Measurements from ENCODE around the gene ADAMTS4. TPM values are rescaled to one million over a fixed set of nuclear protein-coding genes. Genes with fewer than 3 reads are reported as not detected.
A peak's percentile ranks its signal among the peaks of the same experiment; 100 is the strongest.
"Not testable (repeated sequence)": the region's sequence is repeated elsewhere in the genome, so short reads cannot be mapped to it uniquely, and the experiment has no call there.

ADAMTS4 gene
- total RNA-seq, 1 donor from 2014 or later, result 0.33 TPM

- Mint-ChIP-seq H3K27me3 (no peaks in the 10 kb centered on the region), H3K4me1 (peaks cover 31% of the 10 kb centered on the region), H3K4me3 (peak within 1 kb of the TSS; percentile 99), H3K36me3 (ENCODE audit: low read depth) (peaks cover 18% of the 10 kb centered on the region), H3K9me3 (no peaks in the 10 kb centered on the region), H3K27ac (peak within 1 kb of the TSS; percentile 99)
- DNase-seq, result peak; percentile 97
- intact Hi-C loops (cut with micrococcal nuclease), result loop anchor here (1.0 to 2.0 kb wide), 4 partner anchors 15 to 89 kb away; partner anchors contain the start of genes NDUFS2 and SDHC
Observed at GRCh38 chr1:161225534-161226319, 26.9 kb upstream of the ADAMTS4 start, which contains the start of gene TOMM40L. TSS of gene TOMM40L (plus strand) at chr1:161226060. CDS start at chr1:161226490, 430 bp downstream.

DNA sequence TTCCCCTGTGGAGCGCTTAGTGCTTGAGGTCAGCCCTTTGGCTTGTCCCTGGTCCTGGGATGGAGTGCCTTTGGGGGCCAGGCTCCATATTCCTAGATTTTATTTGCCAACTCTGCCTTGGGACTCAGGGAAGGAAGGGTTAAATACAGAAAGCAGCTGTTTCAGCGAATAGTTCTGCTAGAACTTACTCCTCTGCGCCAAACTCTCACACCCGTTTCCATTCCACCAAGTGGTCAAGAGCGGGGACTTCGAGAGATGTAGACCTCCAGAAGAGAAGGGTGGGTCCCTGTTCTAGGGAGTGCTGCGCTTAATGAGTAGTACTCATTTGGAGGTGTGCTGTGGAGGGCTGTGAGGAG, 26.3 kb upstream of the ADAMTS4 start:
- Mint-ChIP-seq H3K4me3 (peak overlapping the region; percentile 99), H3K4me1 (peaks cover 31% of the 10 kb centered on the region), H3K27ac (peak overlapping the region; percentile 99), H3K9me3 (no peaks in the 10 kb centered on the region), H3K36me3 (ENCODE audit: low read depth) (peaks cover 17% of the 10 kb centered on the region), H3K27me3 (no peaks in the 10 kb centered on the region)
- intact Hi-C loops (cut with micrococcal nuclease), result loop anchor here (1.0 to 2.0 kb wide), 3 partner anchors 14 to 43 kb away; partner anchors contain the start of gene NDUFS2
- DNase-seq, result no peak

- intact Hi-C loops (cut with micrococcal nuclease), result loop anchor here (1.0 to 2.0 kb wide), 3 partner anchors 14 to 42 kb away; partner anchors contain the start of gene NDUFS2
- H3K9me3 Mint-ChIP-seq, H3K27me3 Mint-ChIP-seq, H3K27ac Mint-ChIP-seq, DNase-seq, H3K4me3 Mint-ChIP-seq: not testable (repeated sequence)
- Mint-ChIP-seq H3K4me1 (peaks cover 33% of the 10 kb centered on the region), H3K36me3 (ENCODE audit: low read depth) (peaks cover 16% of the 10 kb centered on the region)
Observed at GRCh38 chr1:161224695-161225087, 25.8 kb upstream of the ADAMTS4 start.

GRCh38 chr1:161223805-161224694, 25.2 kb upstream of the ADAMTS4 start:
- no peak for DNase-seq
- peaks cover 33% of the 10 kb centered on the region for H3K4me1 Mint-ChIP-seq
- no peak overlapping the region for H3K27ac Mint-ChIP-seq
- H3K36me3 Mint-ChIP-seq (ENCODE audit: low read depth), result peaks cover 12% of the 10 kb centered on the region
- intact Hi-C loops (cut with micrococcal nuclease), result loop anchor here (2.0 kb wide), 1 partner anchor 13 kb away; no protein-coding TSS in a partner anchor
- no peaks in the 10 kb centered on the region for H3K27me3 Mint-ChIP-seq
- H3K4me3 Mint-ChIP-seq, result no peak overlapping the region
- no peaks in the 10 kb centered on the region for H3K9me3 Mint-ChIP-seq

DNA sequence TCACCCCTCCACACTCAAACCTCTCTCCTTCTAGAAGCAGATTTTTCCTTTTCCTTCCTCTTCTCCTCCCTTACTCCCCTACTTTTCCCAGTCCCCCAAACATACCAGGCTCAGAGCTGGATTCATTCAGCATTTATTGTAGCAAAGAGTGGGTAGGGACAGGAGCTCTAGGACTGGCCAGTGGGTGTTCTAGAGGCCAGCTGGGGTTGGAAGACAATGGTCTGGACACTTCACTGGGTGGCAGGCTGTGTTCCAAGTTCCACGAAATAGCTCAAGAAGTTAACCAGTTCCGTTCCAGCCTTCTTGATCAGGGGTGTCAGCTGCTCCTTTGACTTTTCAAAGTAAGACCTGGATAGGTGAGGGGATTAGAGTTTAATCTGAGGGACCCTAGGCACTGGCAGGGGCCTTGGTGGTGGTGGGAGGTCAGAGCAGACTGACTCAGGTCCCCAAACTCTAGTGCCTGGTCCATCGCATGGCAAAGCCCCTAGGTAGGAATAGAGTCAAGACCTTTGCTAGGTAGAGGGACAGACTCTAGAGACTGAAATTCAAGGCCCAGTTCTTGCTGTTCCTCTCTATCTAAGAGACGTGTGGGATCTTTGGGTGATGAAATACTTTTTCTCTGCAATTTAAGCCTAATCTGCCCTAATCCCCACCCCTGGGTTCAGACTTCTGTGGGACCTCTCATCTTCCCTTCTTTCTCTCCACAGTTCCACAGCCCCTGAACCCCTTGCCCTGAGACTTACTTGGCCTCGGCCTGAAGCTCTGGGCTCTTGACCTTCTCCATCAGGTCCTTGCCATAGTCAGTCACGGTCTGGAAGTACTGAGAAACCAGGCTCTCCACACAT, 23.5 kb upstream of the ADAMTS4 start:
- no peak for DNase-seq
- H3K9me3 Mint-ChIP-seq, result no peaks in the 10 kb centered on the region
- no peaks in the 10 kb centered on the region for H3K27me3 Mint-ChIP-seq
- no peak overlapping the region for H3K27ac Mint-ChIP-seq
- H3K36me3 Mint-ChIP-seq (ENCODE audit: low read depth), result peaks cover 2% of the 10 kb centered on the region
- intact Hi-C loops (cut with micrococcal nuclease), result no loop called here
- no peak overlapping the region for H3K4me3 Mint-ChIP-seq
- H3K4me1 Mint-ChIP-seq, result peaks cover 40% of the 10 kb centered on the region

GRCh38 chr1:161220002-161220401, 21.1 kb upstream of the ADAMTS4 start:
- Mint-ChIP-seq H3K36me3 (ENCODE audit: low read depth) (peaks cover 3% of the 10 kb centered on the region), H3K4me3 (no peak overlapping the region), H3K9me3 (no peaks in the 10 kb centered on the region), H3K27me3 (no peaks in the 10 kb centered on the region), H3K4me1 (peaks cover 34% of the 10 kb centered on the region), H3K27ac (no peak overlapping the region)
- intact Hi-C loops (cut with micrococcal nuclease), result no loop called here
- DNase-seq, result no peak

GRCh38 chr1:161219078-161219892, 20.4 kb upstream of the ADAMTS4 start:
- Mint-ChIP-seq H3K9me3 (no peaks in the 10 kb centered on the region), H3K36me3 (ENCODE audit: low read depth) (peaks cover 8% of the 10 kb centered on the region), H3K4me1 (peaks cover 38% of the 10 kb centered on the region), H3K27ac (no peak overlapping the region), H3K27me3 (no peaks in the 10 kb centered on the region), H3K4me3 (no peak overlapping the region)
- intact Hi-C loops (cut with micrococcal nuclease), result no loop called here
- DNase-seq, result no peak

DNA sequence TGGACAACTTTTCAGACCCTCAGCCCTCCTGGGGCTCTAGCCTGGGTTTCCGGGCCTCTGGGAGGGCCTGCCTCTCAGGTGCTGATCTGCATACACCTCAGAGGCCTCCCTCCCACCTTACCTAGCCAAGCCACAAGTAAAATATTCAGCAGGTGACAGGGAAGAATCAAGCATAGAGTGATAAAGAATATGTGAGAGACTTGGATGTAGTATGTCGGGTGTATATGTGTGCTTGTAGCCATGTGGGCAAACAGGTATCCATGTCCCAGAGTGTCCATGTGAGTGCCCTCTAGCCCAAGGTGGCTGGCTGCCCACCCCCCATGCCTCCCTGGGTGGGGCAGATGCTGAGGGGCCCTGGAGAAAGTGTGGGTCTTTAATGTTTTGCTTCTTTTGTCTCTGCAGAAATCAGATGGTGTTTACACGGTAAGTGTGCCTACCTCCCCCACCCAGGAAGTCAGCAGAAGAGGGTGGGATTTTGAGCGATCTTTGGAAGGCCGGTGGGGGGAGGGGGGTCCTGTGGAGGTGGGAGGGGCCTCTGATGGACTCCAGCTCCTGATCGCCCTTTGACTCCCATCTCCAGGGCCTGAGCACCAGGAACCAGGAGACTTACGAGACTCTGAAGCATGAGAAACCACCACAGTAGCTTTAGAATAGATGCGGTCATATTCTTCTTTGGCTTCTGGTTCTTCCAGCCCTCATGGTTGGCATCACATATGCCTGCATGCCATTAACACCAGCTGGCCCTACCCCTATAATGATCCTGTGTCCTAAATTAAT, 19.6 kb upstream of the ADAMTS4 start:
- Mint-ChIP-seq H3K9me3 (no peaks in the 10 kb centered on the region), H3K27ac (no peak overlapping the region), H3K36me3 (ENCODE audit: low read depth) (peaks cover 15% of the 10 kb centered on the region), H3K4me3 (no peak overlapping the region), H3K27me3 (no peaks in the 10 kb centered on the region), H3K4me1 (peaks cover 39% of the 10 kb centered on the region)
- no peak for DNase-seq
- intact Hi-C loops (cut with micrococcal nuclease), result no loop called here

DNA sequence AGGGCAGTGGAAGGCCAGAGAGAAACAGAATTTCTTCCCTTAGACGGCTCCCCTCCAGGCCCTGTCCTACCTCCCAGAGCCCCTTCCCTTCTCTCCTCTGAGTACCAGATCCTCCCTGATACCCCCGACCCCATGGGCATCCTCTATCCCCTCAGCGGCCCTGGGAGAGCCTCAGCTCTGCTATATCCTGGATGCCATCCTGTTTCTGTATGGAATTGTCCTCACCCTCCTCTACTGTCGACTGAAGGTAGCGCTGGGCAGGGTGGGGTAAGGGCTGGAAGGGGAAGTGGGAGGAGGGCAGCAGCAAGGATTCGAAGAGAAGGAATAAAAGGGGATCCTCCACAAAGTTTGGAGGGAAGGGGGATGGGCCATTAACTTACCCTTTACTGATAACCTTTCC, 19.0 kb upstream of the ADAMTS4 start:
- Mint-ChIP-seq H3K4me1 (peaks cover 39% of the 10 kb centered on the region), H3K4me3 (no peak overlapping the region), H3K27ac (no peak overlapping the region), H3K9me3 (no peaks in the 10 kb centered on the region), H3K27me3 (no peaks in the 10 kb centered on the region), H3K36me3 (ENCODE audit: low read depth) (peaks cover 21% of the 10 kb centered on the region)
- DNase-seq, result no peak
- intact Hi-C loops (cut with micrococcal nuclease), result no loop called here

DNA sequence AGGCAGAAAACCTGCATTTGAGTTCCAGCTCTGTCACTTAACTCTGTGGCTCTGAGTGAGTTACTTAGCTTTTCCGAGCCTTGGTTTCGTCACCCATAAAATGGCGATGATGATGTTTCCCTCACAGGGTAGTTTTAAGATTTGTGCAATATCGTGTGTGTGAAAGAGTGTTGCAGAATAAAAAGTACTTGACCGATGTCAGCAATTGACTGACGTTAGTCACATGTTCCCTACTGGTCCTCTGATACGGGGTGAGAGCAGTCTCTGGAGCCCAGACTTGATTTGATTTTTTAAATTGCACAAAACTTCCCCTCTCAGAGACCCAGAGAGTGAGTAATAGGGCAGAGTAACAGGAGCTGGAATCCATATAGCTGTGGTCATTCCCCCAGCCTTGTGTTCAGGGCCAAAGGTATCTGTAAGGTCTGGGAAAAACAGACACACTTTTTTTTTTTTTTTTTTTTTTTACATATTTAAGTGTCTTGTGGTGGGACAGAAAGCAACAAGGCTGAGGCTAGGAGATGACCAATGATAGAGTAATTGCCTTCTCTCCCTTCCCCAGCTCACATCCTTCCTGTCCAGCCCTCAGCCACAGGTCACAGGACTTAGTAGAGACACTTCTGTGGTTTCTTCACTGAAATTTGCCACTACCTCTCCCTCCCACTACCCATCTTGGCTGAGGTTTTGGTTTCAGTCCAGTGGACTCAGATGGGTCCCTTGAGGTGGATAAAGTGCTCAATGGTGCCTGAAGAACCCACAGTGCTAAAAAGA, 18.3 kb upstream of the ADAMTS4 start:
- H3K4me1 Mint-ChIP-seq, result peaks cover 39% of the 10 kb centered on the region
- H3K4me3 Mint-ChIP-seq, result no peak overlapping the region
- DNase-seq, result peak; percentile 60
- no peaks in the 10 kb centered on the region for H3K9me3 Mint-ChIP-seq
- intact Hi-C loops (cut with micrococcal nuclease), result no loop called here
- peak overlapping the region; percentile 64 for H3K27ac Mint-ChIP-seq
- no peaks in the 10 kb centered on the region for H3K27me3 Mint-ChIP-seq
- H3K36me3 Mint-ChIP-seq (ENCODE audit: low read depth), result peaks cover 27% of the 10 kb centered on the region

DNA sequence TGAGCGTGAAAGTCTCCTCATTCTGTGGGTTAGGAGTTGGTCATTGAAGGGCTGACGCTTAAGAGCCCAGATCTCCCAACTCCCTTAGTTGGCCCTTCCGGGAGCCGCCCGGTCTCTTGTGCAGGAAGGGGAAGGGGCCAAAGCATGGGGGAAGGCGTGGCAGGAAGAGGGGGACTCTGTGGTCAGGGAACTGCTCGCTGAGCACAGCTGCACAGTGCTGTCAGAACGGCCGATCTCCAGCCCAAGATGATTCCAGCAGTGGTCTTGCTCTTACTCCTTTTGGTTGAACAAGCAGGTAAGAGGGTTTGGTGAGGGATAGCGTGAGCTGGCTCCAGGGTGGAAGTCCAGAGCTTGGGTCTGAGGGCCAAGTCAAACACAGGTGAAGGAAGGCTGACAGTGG, 16.2 kb upstream of the ADAMTS4 start, which contains the start of gene FCER1G:
FCER1G (plus strand) TSS at position 220 of the 400 bp plus-strand sequence; CDS start at position 247, 27 bp downstream.
- Mint-ChIP-seq H3K27me3 (no peaks in the 10 kb centered on the region), H3K27ac (peak within 1 kb of the TSS; percentile 31), H3K9me3 (no peaks in the 10 kb centered on the region), H3K36me3 (ENCODE audit: low read depth) (peaks cover 42% of the 10 kb centered on the region), H3K4me1 (peaks cover 38% of the 10 kb centered on the region), H3K4me3 (peak within 1 kb of the TSS; percentile 44)
- no peak for DNase-seq
- intact Hi-C loops (cut with micrococcal nuclease), result no loop called here
